ENCODE results near the gene PARVA.
"Not testable (repeated sequence)": the region's sequence is repeated elsewhere in the genome, so short reads cannot be mapped to it uniquely, and the experiment has no call there.

PARVA gene, protein sequence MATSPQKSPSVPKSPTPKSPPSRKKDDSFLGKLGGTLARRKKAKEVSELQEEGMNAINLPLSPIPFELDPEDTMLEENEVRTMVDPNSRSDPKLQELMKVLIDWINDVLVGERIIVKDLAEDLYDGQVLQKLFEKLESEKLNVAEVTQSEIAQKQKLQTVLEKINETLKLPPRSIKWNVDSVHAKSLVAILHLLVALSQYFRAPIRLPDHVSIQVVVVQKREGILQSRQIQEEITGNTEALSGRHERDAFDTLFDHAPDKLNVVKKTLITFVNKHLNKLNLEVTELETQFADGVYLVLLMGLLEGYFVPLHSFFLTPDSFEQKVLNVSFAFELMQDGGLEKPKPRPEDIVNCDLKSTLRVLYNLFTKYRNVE

DNA sequence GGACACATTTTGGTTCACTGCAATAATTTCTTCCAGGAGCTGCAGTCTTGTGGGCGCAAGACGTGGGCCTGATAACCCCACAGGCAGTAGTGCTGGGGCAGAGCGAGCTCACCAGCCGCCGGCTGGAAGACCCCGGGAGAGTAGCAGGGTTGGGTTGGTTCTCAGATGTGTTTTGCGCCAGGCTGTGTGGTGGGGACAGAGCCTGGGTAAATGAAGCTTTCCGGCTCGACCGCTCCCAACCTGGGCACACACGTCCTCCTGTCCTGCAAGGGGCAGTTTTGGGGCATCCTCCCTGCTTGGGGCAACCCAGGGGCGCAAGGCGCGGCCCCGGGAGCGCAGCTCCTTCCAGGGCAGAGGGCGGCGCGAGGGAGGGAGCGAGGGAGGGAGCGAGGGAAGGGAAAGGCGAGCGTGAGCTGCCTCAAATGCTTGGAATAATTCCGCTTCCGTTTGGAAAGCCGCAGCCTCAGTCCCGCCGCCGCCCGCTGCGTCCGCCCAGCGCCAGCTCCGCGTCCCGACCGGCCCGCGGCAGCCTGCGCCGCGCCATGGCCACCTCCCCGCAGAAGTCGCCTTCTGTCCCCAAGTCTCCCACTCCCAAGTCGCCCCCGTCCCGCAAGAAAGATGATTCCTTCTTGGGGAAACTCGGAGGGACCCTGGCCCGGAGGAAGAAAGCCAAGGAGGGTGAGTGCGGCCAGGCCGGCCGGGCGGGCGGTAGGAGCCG, at the start of gene PARVA:
PARVA (plus strand) TSS at position 466 of the 718 bp plus-strand sequence; CDS start at position 543, 77 bp downstream.
- DNase-seq (ENCODE audit: low read depth) = peak; percentile 82

DNA sequence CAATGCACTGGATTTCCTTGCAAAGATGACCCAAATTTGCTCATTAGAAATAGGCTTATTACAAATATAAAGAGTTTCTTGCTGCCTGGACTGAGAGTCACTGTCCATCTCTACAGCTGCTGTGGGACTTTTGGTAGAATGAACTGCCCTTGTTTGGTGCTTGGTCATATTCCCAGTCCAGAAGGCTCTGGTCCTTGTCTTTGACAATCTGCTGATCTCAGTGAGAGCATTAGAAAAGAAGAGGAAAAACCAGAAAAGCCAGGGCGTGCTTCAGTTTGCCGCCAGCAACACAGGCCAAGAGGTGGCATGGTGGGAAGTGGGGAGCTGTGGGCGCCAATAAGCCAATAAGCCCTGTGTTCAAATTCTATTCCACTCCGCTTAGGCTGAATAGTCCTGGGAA, 48.2 kb upstream of the PARVA start:
- DNase-seq (ENCODE audit: low read depth) = no peak

DNA sequence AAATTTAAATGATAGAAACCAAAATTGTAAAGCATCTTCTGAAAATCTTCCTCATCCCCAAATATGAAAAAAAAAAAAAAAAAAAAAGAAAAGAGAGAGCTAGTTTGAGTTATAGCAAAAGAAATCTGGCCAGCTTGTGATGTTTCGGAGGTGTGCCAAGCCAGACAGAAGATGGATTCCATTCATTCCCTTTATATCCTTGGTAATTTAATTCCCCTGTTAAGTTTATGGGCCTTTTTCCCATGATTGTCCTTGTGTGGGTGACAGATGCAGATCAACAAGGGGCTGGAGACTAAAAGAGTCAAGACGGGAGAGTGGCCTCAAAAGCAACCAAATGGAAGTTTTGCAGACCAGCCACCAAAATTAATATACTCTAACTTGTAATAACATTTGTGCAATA, 47.6 kb upstream of the PARVA start:
- DNase-seq (ENCODE audit: low read depth) = no peak

DNA sequence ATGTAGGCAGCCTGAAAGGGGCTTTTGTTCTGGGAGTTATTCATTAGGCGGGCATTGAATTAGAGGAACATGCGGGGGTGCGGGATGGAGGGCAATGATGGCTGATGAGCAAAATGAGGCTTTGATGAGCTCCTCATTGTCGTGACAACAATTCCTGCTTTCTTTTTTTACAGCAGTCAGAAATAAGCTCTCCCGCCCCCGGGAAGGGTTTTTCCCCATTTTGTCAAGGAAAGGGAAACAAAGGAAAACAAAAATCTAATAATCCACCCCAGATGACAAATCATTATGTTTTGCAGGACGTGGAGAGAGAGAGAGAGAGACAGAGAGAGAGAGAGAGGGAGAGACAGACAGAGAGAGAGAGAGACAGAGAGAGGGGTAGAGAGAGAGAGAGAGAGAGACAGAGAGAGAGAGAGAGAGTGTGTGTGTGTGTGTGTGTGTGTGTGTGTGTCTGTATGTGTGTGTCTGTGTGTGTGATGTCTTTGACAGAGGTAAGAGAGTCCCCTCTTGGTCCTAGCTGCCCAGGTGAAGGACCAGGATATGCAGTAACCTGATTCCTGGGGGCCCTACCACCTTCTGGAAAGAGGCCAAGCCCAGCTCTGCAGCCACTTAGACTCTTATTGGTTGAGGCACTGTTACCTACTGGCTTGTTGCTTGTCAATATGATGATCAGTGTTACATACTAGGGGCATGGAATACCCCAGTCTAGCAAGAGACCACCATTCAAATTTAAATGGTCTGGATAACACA, 46.7 kb upstream of the PARVA start:
- no peak for DNase-seq (ENCODE audit: low read depth)

DNA sequence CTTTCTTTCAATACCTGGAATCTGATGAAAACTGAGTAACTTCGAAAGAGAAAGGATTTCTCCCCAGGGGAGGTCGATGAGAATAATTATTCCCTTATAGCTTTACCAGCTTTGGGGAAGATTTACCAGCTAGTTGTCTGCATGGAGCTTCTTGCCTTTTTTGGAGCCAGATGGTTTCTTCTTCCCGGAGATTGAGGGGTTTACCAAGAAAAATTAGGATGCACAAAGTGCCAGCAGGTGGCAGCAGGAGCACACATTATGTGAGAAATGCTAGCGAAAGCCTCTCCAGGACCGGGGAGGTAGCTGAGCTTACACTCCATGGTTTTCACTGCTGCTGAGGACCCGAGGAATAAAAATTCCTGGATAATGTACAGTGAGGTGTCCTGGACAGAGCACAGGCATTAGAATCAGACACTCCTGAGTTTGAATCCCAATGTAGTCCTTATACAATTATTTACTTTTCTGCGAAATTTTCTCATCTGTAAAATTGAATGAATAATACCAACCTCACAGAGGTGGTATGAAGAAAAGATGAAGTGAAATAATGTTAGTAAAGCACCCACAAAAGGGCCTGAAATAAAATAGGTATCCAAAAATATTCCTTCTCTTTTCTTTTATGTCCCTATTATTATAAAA, 46.0 kb upstream of the PARVA start:
- peak; percentile 76 for DNase-seq (ENCODE audit: low read depth)

DNA sequence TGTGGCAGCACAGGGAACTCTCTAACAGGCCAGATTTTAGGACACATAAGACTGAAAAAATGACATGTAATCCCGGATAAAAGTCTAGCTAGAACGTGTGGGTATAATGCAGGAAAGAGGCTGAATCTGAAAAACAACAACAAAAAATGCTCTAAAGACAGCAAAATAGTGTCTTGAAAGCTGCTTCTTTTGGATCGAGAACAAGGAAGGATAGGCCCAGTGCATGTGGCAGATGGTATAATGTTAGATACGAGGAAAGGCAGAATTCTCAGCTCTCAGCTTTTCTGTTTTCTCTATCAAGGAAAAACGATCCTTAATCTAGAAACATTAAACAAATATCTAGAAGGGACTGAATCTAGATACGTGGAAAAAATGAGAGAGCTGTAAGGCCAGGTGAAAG, 33.8 kb upstream of the PARVA start:
- no peak for DNase-seq (ENCODE audit: low read depth)

DNA sequence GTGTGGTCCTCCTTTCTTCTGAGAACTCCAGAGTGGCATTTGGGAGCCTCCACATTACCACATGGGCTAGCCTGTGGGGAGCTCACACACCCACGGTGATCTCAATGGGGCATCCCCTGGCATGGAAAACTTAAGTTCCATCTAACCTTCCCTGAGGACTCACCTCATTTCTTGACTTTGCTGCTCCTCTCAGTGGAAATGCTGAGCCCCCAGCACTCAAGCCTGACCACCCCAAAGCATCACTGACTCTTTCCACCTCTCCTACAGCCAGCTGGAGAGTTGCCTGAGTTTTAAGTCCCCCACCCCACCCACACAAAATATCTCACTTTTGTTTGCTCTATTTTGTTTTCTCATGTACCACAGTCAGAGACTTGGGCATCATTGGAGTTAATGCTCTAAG, 23.8 kb upstream of the PARVA start:
- no peak for DNase-seq (ENCODE audit: low read depth)

DNA sequence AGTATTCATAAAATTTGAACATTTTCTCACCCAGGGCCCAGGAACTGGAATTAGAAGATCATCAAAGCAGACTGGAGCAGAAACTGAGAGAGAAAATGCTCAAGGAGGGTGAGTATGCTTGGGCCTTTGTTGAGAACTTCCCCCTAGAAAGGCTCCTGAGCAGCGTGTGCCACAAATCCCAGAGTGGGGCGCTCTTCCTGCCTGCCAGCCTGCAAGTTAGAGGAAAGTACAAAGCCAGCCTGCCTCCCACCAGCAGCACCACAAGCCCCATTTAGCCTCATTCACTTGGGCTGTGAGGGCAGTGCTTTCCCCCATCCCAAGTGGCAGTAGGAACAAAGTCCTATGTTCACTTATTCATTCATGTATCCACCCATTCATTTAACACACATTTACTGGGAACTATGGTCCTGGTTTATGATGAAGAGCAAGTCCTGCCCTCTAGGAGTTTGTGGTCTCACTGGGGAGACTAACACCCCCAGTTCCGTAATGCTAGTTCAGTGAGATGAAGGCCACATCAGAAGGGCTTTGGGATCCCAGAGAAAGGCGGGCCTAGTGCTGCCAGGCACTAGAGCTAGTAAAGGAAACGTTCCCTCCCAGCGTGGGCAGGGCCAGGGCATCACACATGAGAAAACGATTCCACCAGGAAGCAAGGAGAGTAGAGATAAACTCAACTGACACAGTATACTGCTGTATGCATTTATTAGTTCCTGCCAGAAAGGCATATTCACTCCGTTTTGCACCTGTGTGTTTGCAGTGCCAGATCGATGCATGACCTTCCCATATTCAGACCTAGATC, 22.4 kb upstream of the PARVA start:
- no peak for DNase-seq (ENCODE audit: low read depth)

DNA sequence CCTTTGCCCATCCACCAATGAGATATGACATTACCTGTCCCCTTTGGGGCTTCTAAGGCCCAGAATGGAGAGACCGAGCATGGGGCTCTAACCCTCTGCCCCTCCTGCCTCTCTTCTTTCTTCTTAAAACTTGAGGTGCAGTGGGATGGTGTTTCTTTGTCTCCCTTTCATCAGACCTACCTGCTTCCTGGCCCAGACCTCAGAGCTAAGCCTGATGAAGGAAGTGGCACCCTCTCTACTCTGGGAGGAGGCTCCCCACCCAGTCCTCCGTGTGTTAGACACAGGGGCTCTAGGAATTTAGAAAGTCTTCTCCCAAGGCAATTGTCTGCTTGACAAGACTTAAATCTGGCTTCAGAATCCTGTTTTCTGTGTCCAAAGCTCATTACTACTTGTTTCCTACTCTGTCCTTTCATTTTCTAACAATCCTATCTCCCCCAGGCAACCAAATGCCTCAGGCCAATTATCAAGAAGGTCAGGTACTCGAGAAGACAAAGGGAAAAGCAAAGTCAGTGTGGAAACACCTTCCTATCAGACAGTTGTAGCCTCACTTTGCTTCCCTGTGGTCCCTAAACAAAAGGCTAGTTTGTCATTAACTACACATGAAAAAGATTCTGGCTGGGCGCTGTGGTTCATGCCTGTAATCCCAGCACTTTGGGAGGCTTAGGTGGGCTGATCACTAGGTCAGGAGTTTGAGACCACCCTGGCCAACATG, 20.3 kb upstream of the PARVA start:
- no peak for DNase-seq (ENCODE audit: low read depth)

DNA sequence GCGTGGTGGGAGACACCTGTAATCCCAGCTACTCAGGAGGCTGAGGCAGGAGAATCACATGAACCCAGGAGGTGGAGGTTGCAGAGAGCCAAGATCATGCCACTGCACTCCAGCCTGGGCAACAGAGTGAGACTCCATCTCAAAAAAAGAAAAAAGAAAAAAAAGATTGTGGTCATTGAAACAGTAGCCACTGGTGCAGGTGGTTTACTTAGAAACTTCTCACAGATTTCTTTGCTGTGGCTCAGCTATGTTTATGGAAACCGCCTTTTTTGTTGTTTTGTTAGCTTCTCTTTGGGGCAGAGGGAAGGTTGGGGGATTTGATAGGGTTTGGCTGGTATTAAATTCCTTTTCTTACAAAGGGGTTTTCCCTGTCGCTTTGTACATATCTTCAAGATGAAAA, 19.7 kb upstream of the PARVA start:
- DNase-seq (ENCODE audit: low read depth) = not testable (repeated sequence)

DNA sequence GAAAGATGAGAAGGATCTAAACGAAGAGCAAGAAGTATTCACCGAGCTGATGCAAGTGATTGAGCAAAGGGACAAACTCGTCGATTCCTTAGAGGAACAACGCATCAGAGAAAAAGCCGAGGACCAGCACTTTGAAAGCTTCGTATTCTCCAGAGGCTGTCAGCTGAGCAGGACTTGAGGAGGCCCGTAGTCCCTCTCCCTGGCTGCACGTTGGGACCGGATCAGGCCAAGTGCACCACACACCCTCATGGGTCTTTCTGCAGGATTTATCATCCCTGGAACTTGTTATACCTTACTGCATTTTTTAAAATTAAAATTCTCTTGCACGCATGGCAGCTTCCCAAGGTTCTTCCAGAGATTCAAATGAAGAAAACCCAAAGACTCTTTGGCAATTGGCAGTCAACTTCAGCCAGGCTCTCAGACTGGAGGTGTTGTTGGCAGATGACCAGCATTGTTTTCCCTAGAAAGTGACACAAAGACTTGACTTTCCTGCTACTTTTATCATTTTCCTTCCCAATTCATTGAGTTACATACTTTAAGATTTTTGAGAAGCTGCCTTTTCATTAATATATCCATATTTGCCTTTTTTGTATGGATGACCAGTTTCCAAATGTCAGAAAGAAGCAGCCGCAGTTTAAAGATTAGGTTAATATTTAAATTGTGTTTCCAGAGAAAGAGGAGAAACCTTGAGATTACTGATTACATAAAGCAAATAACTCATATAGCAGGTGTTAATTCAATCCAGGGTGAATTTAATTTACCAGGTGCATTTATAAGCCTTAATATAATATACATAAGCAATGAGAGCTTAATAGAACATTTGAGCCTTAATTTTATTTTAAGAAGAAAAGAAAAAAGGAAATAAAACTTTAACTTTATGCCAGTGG, 18.8 kb upstream of the PARVA start:
- no peak for DNase-seq (ENCODE audit: low read depth)

DNA sequence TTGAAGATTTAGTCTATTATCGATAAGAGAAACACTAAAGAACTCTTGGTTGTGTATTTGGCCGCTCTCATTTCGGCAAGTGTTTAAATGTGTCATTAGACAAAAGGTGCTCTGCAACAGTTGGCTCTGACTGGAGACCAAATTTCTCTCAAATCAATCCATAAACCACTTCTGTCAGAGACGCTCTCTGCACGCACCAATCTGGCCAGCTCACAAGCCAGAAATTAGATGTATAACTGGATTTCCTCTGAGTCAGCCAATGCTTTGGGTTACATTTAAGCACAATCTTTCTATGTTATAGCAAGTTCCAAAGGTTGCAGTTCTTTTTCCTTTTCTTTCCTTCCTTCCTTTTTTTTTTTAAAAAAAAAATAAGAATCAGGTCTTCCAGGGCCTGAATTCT, 17.6 kb upstream of the PARVA start:
- no peak for DNase-seq (ENCODE audit: low read depth)

DNA sequence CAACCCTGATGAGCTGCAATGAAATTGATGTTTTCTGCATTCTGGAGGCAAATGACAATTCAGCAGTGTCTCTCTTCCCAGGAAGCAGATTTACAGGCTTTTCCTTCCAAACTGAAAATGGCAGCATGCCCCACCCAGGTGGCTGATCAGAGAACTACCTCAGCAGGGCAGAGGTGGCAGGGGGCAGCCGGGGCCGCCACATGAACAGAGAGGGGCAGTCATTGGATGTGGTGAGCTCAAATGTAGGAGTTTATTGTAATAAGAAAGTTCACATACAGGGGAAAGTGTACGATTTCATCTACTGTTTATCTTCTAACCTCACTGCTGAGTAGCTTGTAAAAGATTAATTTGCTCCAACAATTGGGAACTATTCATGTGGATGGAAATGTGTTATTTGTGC, 15.7 kb upstream of the PARVA start:
- no peak for DNase-seq (ENCODE audit: low read depth)

DNA sequence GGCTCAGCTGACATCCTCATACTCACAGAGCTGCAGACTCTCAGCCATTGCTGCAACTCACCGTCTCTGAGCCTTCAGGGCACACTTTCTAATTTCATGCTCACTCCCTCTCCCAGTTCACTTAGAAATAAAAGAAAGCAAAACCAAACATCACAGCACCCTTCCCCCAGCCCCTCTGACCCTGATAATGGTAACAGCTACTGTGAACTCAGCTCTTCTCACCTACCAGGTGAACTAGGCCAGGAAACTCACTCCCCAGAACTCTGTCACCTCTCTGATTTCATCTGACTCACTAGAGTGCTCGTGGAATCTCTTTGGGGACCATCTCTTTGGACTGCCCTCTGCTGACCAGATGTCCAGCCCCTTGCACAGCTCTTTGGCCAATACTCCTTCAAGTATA, 14.5 kb upstream of the PARVA start:
- DNase-seq (ENCODE audit: low read depth) = no peak

DNA sequence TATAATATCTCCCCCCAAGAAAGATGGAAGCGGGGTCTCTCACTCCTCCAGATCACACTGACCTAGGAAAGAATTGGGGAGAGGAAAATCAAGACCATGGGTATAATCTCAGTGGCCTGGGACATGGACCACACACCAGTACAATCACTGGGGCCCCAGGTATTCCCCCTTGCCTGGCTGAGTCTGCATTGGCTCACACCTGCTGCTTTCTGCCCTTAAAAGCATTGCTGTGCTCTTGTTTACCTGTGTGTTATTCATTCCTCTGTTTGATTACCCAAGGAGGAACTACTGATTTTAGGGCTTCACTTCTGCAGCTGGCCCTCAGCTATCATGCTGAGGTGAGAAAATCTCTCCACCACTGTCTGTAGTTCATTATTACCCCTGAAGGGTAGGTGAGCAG, 14.0 kb upstream of the PARVA start:
- no peak for DNase-seq (ENCODE audit: low read depth)

DNA sequence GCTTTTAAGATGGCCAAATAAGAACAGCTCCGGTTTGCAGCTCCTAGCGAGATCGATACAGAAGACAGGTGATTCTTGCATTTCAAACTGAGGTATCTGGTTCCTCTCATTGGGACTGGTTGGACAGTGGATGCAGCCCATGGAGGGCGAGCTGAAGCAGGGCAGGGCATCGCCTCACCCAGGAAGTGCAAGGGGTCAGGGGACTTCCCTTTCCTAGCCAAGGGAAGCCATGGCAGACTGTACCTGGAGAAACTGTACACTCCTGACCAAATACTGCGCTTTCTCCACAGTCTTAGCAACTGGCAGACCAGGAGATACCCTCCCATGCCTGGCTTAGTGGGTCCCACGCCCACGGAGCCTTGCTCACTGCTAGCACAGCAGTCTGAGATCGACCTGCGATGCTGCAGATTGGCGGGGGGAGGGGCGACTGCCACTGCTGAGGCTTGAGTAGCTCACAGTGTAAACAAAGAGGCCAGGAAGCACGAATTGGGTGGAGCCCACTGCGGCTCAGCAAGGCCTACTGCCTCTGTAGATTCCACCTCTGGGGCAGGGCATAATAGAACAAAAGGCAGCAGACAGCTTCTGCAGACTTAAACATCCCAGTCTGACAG, 11.3 kb upstream of the PARVA start:
- peak; percentile 58 for DNase-seq (ENCODE audit: low read depth)

DNA sequence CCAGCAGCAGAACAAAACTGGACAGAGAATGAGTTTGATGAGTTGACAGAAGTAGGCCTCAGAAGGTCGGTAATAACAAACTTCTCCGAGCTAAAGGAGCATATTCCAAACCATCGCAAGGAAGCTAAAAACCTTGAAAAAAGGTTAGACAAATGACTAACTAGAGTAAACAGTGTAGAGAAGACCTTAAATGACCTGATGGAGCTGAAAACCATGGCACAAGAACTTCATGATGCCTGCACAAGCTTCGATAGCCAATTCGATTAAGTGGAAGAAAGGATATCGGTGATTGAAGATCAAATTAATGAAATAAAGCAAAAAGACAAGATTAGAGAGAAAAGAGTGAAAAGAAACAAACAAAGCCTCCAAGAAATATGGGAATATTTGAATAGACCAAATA, 10.3 kb upstream of the PARVA start:
- not testable (repeated sequence) for DNase-seq (ENCODE audit: low read depth)

DNA sequence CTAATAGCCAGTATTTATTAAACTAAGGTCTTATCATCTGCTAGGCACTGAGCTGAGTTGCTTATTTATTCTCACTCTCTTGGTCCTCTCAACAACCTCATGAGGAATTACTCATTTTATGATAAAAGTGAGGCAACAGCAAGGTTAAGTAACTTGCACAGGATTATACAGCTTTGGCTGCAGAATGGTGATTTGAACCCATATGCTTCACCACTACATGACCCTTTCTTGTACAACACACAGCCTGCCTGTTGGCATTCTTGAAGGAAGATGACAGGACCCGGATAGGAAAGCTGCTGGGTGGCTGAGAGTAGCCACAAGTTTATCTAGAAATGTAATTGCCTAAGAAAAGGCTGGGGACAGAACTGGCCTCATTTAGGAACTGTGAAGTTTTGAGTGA, 5.3 kb upstream of the PARVA start:
- DNase-seq (ENCODE audit: low read depth) = peak; percentile 81

DNA sequence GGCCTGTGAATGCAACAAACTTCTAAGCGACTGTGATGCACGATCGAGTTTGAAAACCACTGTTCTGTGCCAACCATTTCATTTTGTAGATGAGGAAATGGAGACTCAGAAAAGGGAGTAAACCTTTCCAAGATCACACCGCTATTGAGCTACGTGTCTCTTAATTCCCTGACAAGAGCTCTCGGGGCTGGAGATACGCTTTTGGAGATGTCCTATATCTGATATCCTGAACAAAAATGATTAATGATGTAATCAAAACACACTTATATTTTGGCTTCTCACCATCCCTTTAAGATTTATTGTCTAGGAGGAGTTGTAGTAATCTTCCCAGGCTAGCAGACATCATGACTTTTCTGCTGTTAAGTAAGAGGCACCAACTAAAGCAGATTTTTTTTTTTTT, 1.7 kb upstream of the PARVA start:
- DNase-seq (ENCODE audit: low read depth) = peak; percentile 32
